Hippocampal formation (tissue), 2 donors: ENCODE results near the gene COPE.

Experiments
- DNase-seq, 2 donors: peaks; one replicate each; lab custom pipeline; 2025; lab: John Stamatoyannopoulos, UW

Gene COPE

GRCh38 chr19:18895038-18895823 lies 24.0 kb downstream of the COPE start:
- peak; percentile 92 to 95 for DNase-seq

- peak; percentile 92 to 95 for DNase-seq
These were observed 24.7 kb downstream of the COPE start for GRCh38 chr19:18894254-18895037.

- no peak for DNase-seq
These were observed 25.5 kb downstream of the COPE start for GRCh38 chr19:18893587-18894253.

- DNase-seq, result no peak
These were observed 29.0 kb downstream of the COPE start for GRCh38 chr19:18889949-18890745.

GRCh38 chr19:18886972-18887371 lies 32.2 kb downstream of the COPE start:
- DNase-seq, result no peak

- no peak for DNase-seq
These were observed 35.5 kb downstream of the COPE start for GRCh38 chr19:18883526-18884304.

GRCh38 chr19:18881491-18881890 lies 37.7 kb downstream of the COPE start:
- DNase-seq, result no peak

GRCh38 chr19:18879579-18880373 lies 39.4 kb downstream of the COPE start:
- no peak for DNase-seq

GRCh38 chr19:18878858-18879578 lies 40.2 kb downstream of the COPE start:
- no peak for DNase-seq

- no peak for DNase-seq
These were observed 41.0 kb downstream of the COPE start for GRCh38 chr19:18878058-18878797.

GRCh38 chr19:18876865-18877264 lies 42.3 kb downstream of the COPE start:
- no peak for DNase-seq

- no peak for DNase-seq
These were observed 43.5 kb downstream of the COPE start for GRCh38 chr19:18875726-18876125.

GRCh38 chr19:18871543-18871942 lies 47.6 kb downstream of the COPE start:
- DNase-seq, result no peak

- no peak for DNase-seq
These were observed 48.5 kb downstream of the COPE start for GRCh38 chr19:18870531-18871172.

- no peak for DNase-seq
These were observed 49.2 kb downstream of the COPE start for GRCh38 chr19:18869781-18870530.

- DNase-seq, result no peak
These were observed 50.1 kb downstream of the COPE start for GRCh38 chr19:18869023-18869618.

GRCh38 chr19:18868380-18869022 lies 50.7 kb downstream of the COPE start:
- no peak for DNase-seq
